Suprapubic skin (tissue), 4 donors: ENCODE measurements around the gene SSC5D. TPM values are rescaled to one million over a fixed set of nuclear protein-coding genes. Genes with fewer than 3 reads are reported as not detected.

Source experiments
- DNase-seq, 2 donors: peaks; one replicate each; pipeline ENCODE4 v3.0.0-alpha.2; 2019; ENCODE audit warnings: low spot score in 2 of 2
- H3K27ac ChIP-seq: fragments of 200-600 bp; sonication (generic); one replicate; pipeline ENCODE4 v1.5.1; 2019
- H3K27me3 ChIP-seq: fragments of 200-600 bp; sonication (generic); one replicate; pipeline ENCODE4 v1.5.1; 2019
- H3K36me3 ChIP-seq: fragments of 200-600 bp; sonication (generic); one replicate; pipeline ENCODE4 v1.5.1; 2019
- H3K4me1 ChIP-seq: fragments of 200-600 bp; sonication (generic); one replicate; pipeline ENCODE4 v1.5.1; 2019
- H3K4me3 ChIP-seq: fragments of 200-600 bp; sonication (generic); one replicate; pipeline ENCODE4 v1.5.1; 2019; ENCODE audit warnings: mild to moderate bottlenecking
- H3K9me3 ChIP-seq: fragments of 200-600 bp; sonication (generic); one replicate; pipeline ENCODE4 v1.5.1; 2019
- EP300 ChIP-seq: sonication (generic); formaldehyde crosslinking; IDR thresholded peaks from one replicate; pipeline ENCODE4 v1.6.1; 2017; ENCODE audit warnings: antibody characterized with exemption
- POLR2A ChIP-seq, 2 donors: fragments of 450-650 bp; IDR thresholded peaks; one replicate each; pipeline ENCODE4 v1.6.1; 2017; ENCODE audit warnings: antibody characterized with exemption in 2 of 2, mild to moderate bottlenecking in 2 of 2, moderate library complexity in 2 of 2
- POLR2AphosphoS5 ChIP-seq, 3 donors: sonication (generic); formaldehyde crosslinking; IDR thresholded peaks; one replicate each; pipeline ENCODE4 v1.6.1; 2017; ENCODE audit warnings: antibody characterized with exemption in 3 of 3
- WGBS: methylation state at CpG from one replicate; pipeline ENCODE4 v1.1.5; 2018; 5-methylcytosine and 5-hydroxymethylcytosine counted together
- total RNA-seq, 4 donors: library from RNA; depleted of rRNA; stranded (reverse); fragments of >200 nt; gene quantifications; one replicate each; pipeline ENCODE4 v1.1.0, GENCODE V29; 2016
- TF ChIP-seq, protein P1 (sequence below), 2 donors: fragments of 200-600 bp in 1 of 2; fragments of 450-650 bp in 1 of 2; sonication (generic) in 1 of 2; IDR thresholded peaks; one replicate each; pipeline ENCODE4 v1.5.1; 2016 to 2019; ENCODE audit warnings: antibody characterized with exemption in 2 of 2, mild to moderate bottlenecking in 1 of 2, moderate library complexity in 1 of 2

The SSC5D gene
- total RNA-seq, 4 donors from 2014 or later, result 0.57 to 2.1 (median 1.0) TPM

- peaks cover 27% of the 10 kb centered on the region for H3K4me1 ChIP-seq
- peak within 1 kb of the TSS; percentile 95 for H3K27ac ChIP-seq
- peaks cover 2% of the 10 kb centered on the region for H3K36me3 ChIP-seq
- WGBS, result 1% methylated on average over 27 of the region's 61 CpGs
- TF ChIP-seq, protein P1, sequence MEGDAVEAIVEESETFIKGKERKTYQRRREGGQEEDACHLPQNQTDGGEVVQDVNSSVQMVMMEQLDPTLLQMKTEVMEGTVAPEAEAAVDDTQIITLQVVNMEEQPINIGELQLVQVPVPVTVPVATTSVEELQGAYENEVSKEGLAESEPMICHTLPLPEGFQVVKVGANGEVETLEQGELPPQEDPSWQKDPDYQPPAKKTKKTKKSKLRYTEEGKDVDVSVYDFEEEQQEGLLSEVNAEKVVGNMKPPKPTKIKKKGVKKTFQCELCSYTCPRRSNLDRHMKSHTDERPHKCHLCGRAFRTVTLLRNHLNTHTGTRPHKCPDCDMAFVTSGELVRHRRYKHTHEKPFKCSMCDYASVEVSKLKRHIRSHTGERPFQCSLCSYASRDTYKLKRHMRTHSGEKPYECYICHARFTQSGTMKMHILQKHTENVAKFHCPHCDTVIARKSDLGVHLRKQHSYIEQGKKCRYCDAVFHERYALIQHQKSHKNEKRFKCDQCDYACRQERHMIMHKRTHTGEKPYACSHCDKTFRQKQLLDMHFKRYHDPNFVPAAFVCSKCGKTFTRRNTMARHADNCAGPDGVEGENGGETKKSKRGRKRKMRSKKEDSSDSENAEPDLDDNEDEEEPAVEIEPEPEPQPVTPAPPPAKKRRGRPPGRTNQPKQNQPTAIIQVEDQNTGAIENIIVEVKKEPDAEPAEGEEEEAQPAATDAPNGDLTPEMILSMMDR (IDR thresholded peaks at IDR 0.05), result no peak
- peak in 1 of 2 donors; percentile 56 for TF ChIP-seq POLR2A (IDR thresholded peaks at IDR 0.05)
- H3K9me3 ChIP-seq, result no peaks in the 10 kb centered on the region
- no peaks in the 10 kb centered on the region for H3K27me3 ChIP-seq
- DNase-seq, result peak; percentile 99
- peak within 1 kb of the TSS; percentile 74 for H3K4me3 ChIP-seq
These were observed 12.0 kb upstream of the SSC5D start, which contains the start of gene ZNF628 for GRCh38 chr19:55476100-55476775. Gene ZNF628, plus strand, starts transcription at chr19:55476617. Its CDS starts 3,294 bp downstream, at chr19:55479911.

- WGBS, result 84% methylated on average over 13 of the region's 13 CpGs
- TF ChIP-seq POLR2AphosphoS5 (IDR thresholded peaks at IDR 0.05) (no peak), POLR2A (IDR thresholded peaks at IDR 0.05) (no peak), EP300 (no peak)
- TF ChIP-seq, protein P1 (IDR thresholded peaks at IDR 0.05), result no peak
- Histone ChIP-seq H3K27ac (no peak overlapping the region), H3K4me3 (peak overlapping the region; percentile 74), H3K9me3 (no peaks in the 10 kb centered on the region), H3K36me3 (peaks cover 19% of the 10 kb centered on the region), H3K4me1 (peaks cover 27% of the 10 kb centered on the region), H3K27me3 (no peaks in the 10 kb centered on the region)
- no peak for DNase-seq
These were observed 10.3 kb upstream of the SSC5D start for GRCh38 chr19:55477905-55478304.

DNA sequence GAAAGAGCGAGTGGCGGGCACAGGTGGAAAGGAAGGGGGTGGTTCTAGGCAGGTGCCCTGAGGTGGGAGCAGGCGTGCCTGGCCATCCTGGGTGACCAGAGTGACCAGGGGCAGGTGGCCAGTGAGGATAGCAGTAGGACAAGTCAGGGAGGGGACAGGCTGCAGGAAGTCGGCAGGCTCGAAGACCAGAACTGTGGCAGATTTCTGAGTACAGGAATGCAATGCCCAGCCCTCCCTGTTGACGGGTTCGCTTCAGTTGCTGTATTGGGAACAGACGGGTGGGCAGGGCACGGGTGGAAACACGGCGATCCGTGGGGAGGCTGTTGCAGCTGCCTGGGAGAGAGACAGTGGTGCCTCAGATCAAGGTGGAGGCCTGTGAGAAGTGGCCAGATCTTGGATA lies 9.9 kb upstream of the SSC5D start:
- Histone ChIP-seq H3K27me3 (no peaks in the 10 kb centered on the region), H3K4me3 (no peak overlapping the region), H3K4me1 (peaks cover 27% of the 10 kb centered on the region), H3K27ac (no peak overlapping the region), H3K36me3 (peaks cover 24% of the 10 kb centered on the region), H3K9me3 (no peaks in the 10 kb centered on the region)
- 82% methylated on average over 12 of the region's 12 CpGs for WGBS
- TF ChIP-seq POLR2A (IDR thresholded peaks at IDR 0.05), result no peak
- TF ChIP-seq POLR2AphosphoS5 (IDR thresholded peaks at IDR 0.05), result no peak
- TF ChIP-seq, protein P1 (IDR thresholded peaks at IDR 0.05), result no peak
- TF ChIP-seq EP300, result no peak
- no peak for DNase-seq

DNA sequence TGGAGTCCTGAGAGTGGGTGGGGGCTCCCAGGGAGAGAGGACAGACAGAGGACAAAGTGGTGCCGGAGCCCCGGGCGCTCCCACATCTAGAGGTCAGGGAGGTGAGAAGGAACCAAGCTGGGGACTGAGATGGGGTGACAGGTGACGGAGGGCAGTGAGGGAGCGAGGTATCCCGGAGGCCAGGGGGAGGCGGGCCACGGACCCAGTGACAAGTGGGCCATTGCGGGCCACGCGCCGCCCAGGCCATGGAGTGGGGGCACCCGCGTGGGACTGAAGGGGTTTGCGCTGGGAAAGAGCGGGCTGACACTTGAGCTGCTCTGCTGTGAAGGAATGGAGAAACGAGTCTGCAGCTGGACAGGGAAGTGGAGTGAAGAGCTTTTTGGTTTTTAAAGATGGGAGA lies 9.2 kb upstream of the SSC5D start:
- Histone ChIP-seq H3K4me1 (peaks cover 29% of the 10 kb centered on the region), H3K27ac (no peak overlapping the region)

More for the DNA sequence above, 9.2 kb upstream of the SSC5D start:
- 91% methylated on average over 17 of the region's 17 CpGs for WGBS
- H3K4me3 ChIP-seq, result no peak overlapping the region
- TF ChIP-seq, protein P1 (IDR thresholded peaks at IDR 0.05), result no peak
- TF ChIP-seq EP300 (no peak), POLR2AphosphoS5 (IDR thresholded peaks at IDR 0.05) (no peak), POLR2A (IDR thresholded peaks at IDR 0.05) (no peak)
- no peak for DNase-seq
- H3K27me3 ChIP-seq, result no peaks in the 10 kb centered on the region
- H3K36me3 ChIP-seq, result peaks cover 24% of the 10 kb centered on the region
- no peaks in the 10 kb centered on the region for H3K9me3 ChIP-seq
